SK-N-SH treated with all-trans-retinoic acid at 6 μM for 48 hours (cell line): Measurements from ENCODE around the gene UBE2Q1.

Experiments
- ATAC-seq: fragments of 200-7000 bp; cut with Tn5 transposase; 3 replicates; pipeline ENCODE4 v1.9.1; 2020; ENCODE audit warnings: mild to moderate bottlenecking, moderate library complexity
- ARNTL ChIP-seq: fragments of 450-650 bp; formaldehyde crosslinking; IDR thresholded peaks from 2 replicates; pipeline ENCODE4 v1.5.0; 2020; ENCODE audit warnings: low read depth, mild to moderate bottlenecking, moderate library complexity, borderline replicate concordance
- BACH2 ChIP-seq: fragments of 250-450 bp; sonication (Bioruptor Pico); IDR thresholded peaks from 2 replicates; pipeline ENCODE4 v1.9.0; 2021; ENCODE audit warnings: mild to moderate bottlenecking, borderline replicate concordance
- CREB5 ChIP-seq: fragments of 250-450 bp; sonication (Bioruptor Pico); IDR thresholded peaks from 2 replicates; pipeline ENCODE4 v1.5.1; 2020; ENCODE audit warnings: low read depth, mild to moderate bottlenecking, moderate library complexity
- CSDC2 ChIP-seq: fragments of 250-450 bp; sonication (Bioruptor Pico); IDR thresholded peaks from 2 replicates; pipeline ENCODE4 v1.5.0; 2020; ENCODE audit warnings: mild to moderate bottlenecking, moderate library complexity
- ESRRG ChIP-seq: fragments of 250-450 bp; sonication (Bioruptor Pico); IDR thresholded peaks from 2 replicates; pipeline ENCODE4 v1.6.1; 2021; ENCODE audit warnings: mild to moderate bottlenecking
- GLIS3 ChIP-seq: fragments of 250-450 bp; sonication (Bioruptor Pico); IDR thresholded peaks from 2 replicates; pipeline ENCODE4 v1.5.0; 2020; ENCODE audit warnings: mild to moderate bottlenecking, moderate library complexity
- ISL1 ChIP-seq: fragments of 250-450 bp; sonication (Bioruptor Pico); IDR thresholded peaks from 2 replicates; pipeline ENCODE4 v2.1.2; 2022; ENCODE audit warnings: mild to moderate bottlenecking, moderate library complexity
- OSR1 ChIP-seq: fragments of 250-450 bp; sonication (Bioruptor Pico); IDR thresholded peaks from 2 replicates; pipeline ENCODE4 v1.8.0; 2022; ENCODE audit warnings: moderate library complexity, mild to moderate bottlenecking, inconsistent platforms
- PATZ1 ChIP-seq: fragments of 250-450 bp; sonication (Bioruptor Pico); IDR thresholded peaks from 2 replicates; pipeline ENCODE4 v1.8.0; 2020; ENCODE audit warnings: mild to moderate bottlenecking, moderate library complexity, borderline replicate concordance
- SNAI2 ChIP-seq: fragments of 250-450 bp; sonication (Bioruptor Pico); IDR thresholded peaks from 2 replicates; pipeline ENCODE4 v1.5.0; 2020; ENCODE audit warnings: mild to moderate bottlenecking, moderate library complexity
- TCF4 ChIP-seq: fragments of 250-450 bp; sonication (Bioruptor Pico); IDR thresholded peaks from 2 replicates; pipeline ENCODE4 v1.8.0; 2021; ENCODE audit warnings: mild to moderate bottlenecking, moderate library complexity, borderline replicate concordance
- ZFP3 ChIP-seq: fragments of 250-450 bp; sonication (Bioruptor Pico); IDR thresholded peaks from 2 replicates; pipeline ENCODE4 v1.5.0; 2020; ENCODE audit warnings: mild to moderate bottlenecking, moderate library complexity
- ZFP30 ChIP-seq: fragments of 450-650 bp; formaldehyde crosslinking; IDR thresholded peaks from 2 replicates; pipeline ENCODE4 v1.5.0; 2022; ENCODE audit warnings: mild to moderate bottlenecking, moderate library complexity
- ZNF565 ChIP-seq: fragments of 450-650 bp; formaldehyde crosslinking; conservative IDR thresholded peaks from 2 replicates; pipeline ENCODE4 v1.5.0; 2020; ENCODE audit warnings: low read depth, mild to moderate bottlenecking, moderate library complexity
- ZNF8 ChIP-seq: fragments of 450-650 bp; formaldehyde crosslinking; IDR thresholded peaks from 2 replicates; pipeline ENCODE4 v1.5.0; 2020; ENCODE audit warnings: mild to moderate bottlenecking, moderate library complexity
- TF ChIP-seq, protein P1 (sequence below): fragments of 250-450 bp; sonication (Bioruptor Pico); IDR thresholded peaks from 2 replicates; pipeline ENCODE4 v1.5.0; 2020; ENCODE audit warnings: mild to moderate bottlenecking, moderate library complexity
- TF ChIP-seq, protein P2 (sequence below): fragments of 250-450 bp; sonication (Bioruptor Pico); IDR thresholded peaks from 2 replicates; pipeline ENCODE4 v1.5.1; 2021; ENCODE audit warnings: mild to moderate bottlenecking, moderate library complexity

Gene UBE2Q1

GRCh38 chr1:154583773-154584172, 25.3 kb upstream of the UBE2Q1 start:
- no peak for ATAC-seq
- TF ChIP-seq OSR1 (CRISPR knock-in tag) (no peak), ESRRG (CRISPR knock-in tag) (no peak), SNAI2 (CRISPR knock-in tag) (no peak), BACH2 (CRISPR knock-in tag) (no peak), GLIS3 (CRISPR knock-in tag) (no peak), ZFP30 (no peak), ARNTL (CRISPR knock-in tag) (no peak), TCF4 (CRISPR knock-in tag) (no peak), ZFP3 (CRISPR knock-in tag) (no peak)
- TF ChIP-seq, all 23 proteins: peak for 0

DNA sequence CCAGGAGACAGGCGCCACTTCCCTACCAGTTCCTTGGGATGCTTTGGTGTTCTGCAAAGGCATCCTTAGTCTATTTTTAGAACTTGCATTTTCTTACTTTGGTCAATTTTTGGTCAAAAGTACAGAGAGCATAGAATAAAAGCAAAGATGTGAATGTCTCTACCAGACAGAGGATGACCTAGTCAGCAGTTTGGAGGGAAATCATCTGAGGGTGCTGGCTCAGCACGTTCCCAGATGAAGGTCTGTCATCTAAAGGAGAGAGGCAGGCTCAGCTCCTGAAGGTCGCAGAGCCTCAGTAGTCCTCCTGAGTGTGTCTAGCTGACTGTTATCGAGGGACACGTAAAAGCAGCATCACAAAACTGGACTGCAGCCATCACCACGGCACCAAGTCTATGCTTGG, 24.4 kb upstream of the UBE2Q1 start:
- TF ChIP-seq, protein P1, sequence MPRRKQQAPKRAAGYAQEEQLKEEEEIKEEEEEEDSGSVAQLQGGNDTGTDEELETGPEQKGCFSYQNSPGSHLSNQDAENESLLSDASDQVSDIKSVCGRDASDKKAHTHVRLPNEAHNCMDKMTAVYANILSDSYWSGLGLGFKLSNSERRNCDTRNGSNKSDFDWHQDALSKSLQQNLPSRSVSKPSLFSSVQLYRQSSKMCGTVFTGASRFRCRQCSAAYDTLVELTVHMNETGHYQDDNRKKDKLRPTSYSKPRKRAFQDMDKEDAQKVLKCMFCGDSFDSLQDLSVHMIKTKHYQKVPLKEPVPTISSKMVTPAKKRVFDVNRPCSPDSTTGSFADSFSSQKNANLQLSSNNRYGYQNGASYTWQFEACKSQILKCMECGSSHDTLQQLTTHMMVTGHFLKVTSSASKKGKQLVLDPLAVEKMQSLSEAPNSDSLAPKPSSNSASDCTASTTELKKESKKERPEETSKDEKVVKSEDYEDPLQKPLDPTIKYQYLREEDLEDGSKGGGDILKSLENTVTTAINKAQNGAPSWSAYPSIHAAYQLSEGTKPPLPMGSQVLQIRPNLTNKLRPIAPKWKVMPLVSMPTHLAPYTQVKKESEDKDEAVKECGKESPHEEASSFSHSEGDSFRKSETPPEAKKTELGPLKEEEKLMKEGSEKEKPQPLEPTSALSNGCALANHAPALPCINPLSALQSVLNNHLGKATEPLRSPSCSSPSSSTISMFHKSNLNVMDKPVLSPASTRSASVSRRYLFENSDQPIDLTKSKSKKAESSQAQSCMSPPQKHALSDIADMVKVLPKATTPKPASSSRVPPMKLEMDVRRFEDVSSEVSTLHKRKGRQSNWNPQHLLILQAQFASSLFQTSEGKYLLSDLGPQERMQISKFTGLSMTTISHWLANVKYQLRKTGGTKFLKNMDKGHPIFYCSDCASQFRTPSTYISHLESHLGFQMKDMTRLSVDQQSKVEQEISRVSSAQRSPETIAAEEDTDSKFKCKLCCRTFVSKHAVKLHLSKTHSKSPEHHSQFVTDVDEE (CRISPR knock-in tag), result no peak
- no peak for TF ChIP-seq ZNF565
- TF ChIP-seq GLIS3 (CRISPR knock-in tag), result no peak
- TF ChIP-seq ZFP3 (CRISPR knock-in tag), result no peak
- TF ChIP-seq, protein P2, sequence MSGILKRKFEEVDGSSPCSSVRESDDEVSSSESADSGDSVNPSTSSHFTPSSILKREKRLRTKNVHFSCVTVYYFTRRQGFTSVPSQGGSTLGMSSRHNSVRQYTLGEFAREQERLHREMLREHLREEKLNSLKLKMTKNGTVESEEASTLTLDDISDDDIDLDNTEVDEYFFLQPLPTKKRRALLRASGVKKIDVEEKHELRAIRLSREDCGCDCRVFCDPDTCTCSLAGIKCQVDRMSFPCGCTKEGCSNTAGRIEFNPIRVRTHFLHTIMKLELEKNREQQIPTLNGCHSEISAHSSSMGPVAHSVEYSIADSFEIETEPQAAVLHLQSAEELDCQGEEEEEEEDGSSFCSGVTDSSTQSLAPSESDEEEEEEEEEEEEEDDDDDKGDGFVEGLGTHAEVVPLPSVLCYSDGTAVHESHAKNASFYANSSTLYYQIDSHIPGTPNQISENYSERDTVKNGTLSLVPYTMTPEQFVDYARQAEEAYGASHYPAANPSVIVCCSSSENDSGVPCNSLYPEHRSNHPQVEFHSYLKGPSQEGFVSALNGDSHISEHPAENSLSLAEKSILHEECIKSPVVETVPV, result no peak
- no peak for TF ChIP-seq ZNF8 (CRISPR knock-in tag)
- TF ChIP-seq PATZ1, result no peak
- no peak for TF ChIP-seq OSR1 (CRISPR knock-in tag)
- TF ChIP-seq BACH2 (CRISPR knock-in tag), result no peak
- TF ChIP-seq ISL1 (CRISPR knock-in tag), result no peak
- no peak for TF ChIP-seq TCF4 (CRISPR knock-in tag)
- no peak for ATAC-seq

DNA sequence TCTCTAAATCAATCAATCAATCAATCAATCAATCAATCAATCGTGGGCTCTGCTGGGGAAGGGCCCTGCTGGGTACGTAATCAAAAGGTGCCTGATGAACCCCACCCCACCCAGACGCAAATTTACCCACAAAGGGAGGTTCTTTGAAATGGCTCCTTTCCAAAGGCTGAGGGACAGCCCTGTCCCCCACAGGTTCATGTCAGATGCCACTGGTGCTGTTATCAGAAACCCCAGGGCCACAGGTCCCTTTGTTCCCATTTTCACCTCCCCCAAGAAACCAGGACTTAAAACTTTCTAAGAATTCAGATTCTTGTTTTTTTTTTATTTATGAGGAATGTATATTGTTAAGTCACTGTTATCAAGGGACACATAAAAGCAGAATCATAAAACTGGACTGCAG, 23.3 kb upstream of the UBE2Q1 start:
- no peak for ATAC-seq
- TF ChIP-seq GLIS3 (CRISPR knock-in tag) (no peak), CSDC2 (CRISPR knock-in tag) (no peak), CREB5 (CRISPR knock-in tag) (no peak), PATZ1 (no peak), ISL1 (CRISPR knock-in tag) (no peak)
- TF ChIP-seq, all 23 proteins: peak for 0

DNA sequence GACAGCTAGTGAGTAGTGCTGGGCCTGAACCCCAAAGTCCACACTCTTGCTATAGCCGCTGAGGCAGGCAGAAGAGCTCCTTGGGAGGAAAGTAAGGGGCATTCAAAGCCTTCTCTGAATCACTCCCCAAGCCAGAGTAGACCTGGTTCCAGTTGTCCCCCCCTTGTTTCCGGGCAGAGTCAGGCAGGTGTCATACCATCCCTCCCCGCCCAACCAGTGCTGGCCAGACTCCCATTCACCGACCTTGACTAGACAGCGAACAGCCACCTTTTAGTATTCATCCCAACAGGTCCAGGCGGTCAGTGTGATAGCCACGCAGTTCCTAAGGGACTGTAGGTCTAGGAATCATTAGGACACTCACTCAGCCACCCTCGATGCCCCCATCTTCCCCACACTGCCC, 20.9 kb upstream of the UBE2Q1 start:
- ATAC-seq, result no peak
- no peak for TF ChIP-seq CREB5 (CRISPR knock-in tag)
- TF ChIP-seq, protein P2, result no peak
